ENCODE measurements around the gene ZNF689.

Gene ZNF689

DNA sequence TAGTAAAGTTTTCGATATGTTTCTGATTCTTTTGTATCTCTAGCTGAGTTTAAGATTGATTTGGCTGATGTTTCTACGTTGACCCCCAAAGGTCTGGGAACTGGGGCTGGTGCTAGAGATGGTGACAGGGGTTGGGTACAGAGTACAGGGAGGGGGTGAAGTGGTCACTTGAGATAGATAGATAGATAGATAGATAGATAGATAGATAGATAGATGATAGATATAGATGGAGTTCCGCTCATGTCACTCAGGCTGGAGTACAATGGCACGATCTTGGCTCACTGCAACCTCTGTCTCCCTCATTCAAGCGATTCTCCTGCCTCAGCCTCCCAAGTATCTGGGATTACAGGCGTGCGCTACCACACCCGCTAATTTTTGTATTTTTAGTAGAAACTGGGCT is 46.2 kb upstream of the ZNF689 start:
- no peak for DNase-seq (ENCODE audit: extremely low spot score)
- TF ChIP-seq PKNOX1 (IDR thresholded peaks at IDR 0.05) (no peak), FOXK2 (IDR thresholded peaks at IDR 0.05) (no peak), FOXA1 (IDR thresholded peaks at IDR 0.05) (no peak), SP1 (IDR thresholded peaks at IDR 0.05) (no peak), ZNF384 (IDR thresholded peaks at IDR 0.05) (no peak), CTBP1 (IDR thresholded peaks at IDR 0.05; ENCODE audit: borderline replicate concordance) (no peak), ELF4 (IDR thresholded peaks at IDR 0.05) (no peak), TARDBP (IDR thresholded peaks at IDR 0.05) (no peak), HDGF (IDR thresholded peaks at IDR 0.05; ENCODE audit: borderline replicate concordance) (no peak), FOXM1 (IDR thresholded peaks at IDR 0.05; ENCODE audit: borderline replicate concordance) (no peak)
- ChIA-PET POLR2A (interaction anchor here (0.8 to 2.4 kb wide), 4 partner anchors 19 to 46 kb away, joined by 3 to 10 read pairs (median 5); partner anchors contain the start of gene ZNF689), CTCF (no interaction called here)

GRCh38 chr16:30655815-30656347 is 45.7 kb upstream of the ZNF689 start:
- POLR2A ChIA-PET, result interaction anchor here (0.6 to 2.4 kb wide), 5 partner anchors 22 to 248 kb away, joined by 3 to 10 read pairs (median 3); partner anchors contain the start of genes ZNF689 and ZNF771
- TF ChIP-seq HDGF (IDR thresholded peaks at IDR 0.05; ENCODE audit: borderline replicate concordance) (no peak), LEF1 (IDR thresholded peaks at IDR 0.05; ENCODE audit: borderline replicate concordance) (no peak), TARDBP (IDR thresholded peaks at IDR 0.05) (no peak), NFRKB (IDR thresholded peaks at IDR 0.05) (no peak), BHLHE40 (IDR thresholded peaks at IDR 0.05; ENCODE audit: borderline replicate concordance) (no peak), FOXM1 (IDR thresholded peaks at IDR 0.05; ENCODE audit: borderline replicate concordance) (no peak), CTBP1 (IDR thresholded peaks at IDR 0.05; ENCODE audit: borderline replicate concordance) (no peak), ARNT (IDR thresholded peaks at IDR 0.05) (no peak), FOXA1 (IDR thresholded peaks at IDR 0.05) (no peak), SP1 (IDR thresholded peaks at IDR 0.05) (no peak), L3MBTL2 (conservative IDR thresholded peaks at IDR 0.05) (no peak), PKNOX1 (IDR thresholded peaks at IDR 0.05) (no peak), ZNF384 (IDR thresholded peaks at IDR 0.05) (no peak), ELF4 (IDR thresholded peaks at IDR 0.05) (no peak), FOXK2 (IDR thresholded peaks at IDR 0.05) (no peak), SUZ12 (IDR thresholded peaks at IDR 0.05) (no peak)
- CTCF ChIA-PET, result no interaction called here
- no peak for DNase-seq (ENCODE audit: extremely low spot score)

GRCh38 chr16:30654856-30655255 is 44.7 kb upstream of the ZNF689 start:
- TF ChIP-seq LEF1 (IDR thresholded peaks at IDR 0.05; ENCODE audit: borderline replicate concordance) (no peak), BHLHE40 (IDR thresholded peaks at IDR 0.05; ENCODE audit: borderline replicate concordance) (no peak), SP1 (IDR thresholded peaks at IDR 0.05) (no peak), CTBP1 (IDR thresholded peaks at IDR 0.05; ENCODE audit: borderline replicate concordance) (no peak)
- ChIA-PET CTCF (no interaction called here), POLR2A (interaction anchor here (1.1 kb wide), 1 partner anchor 43 kb away, joined by 3 read pairs; no protein-coding TSS in a partner anchor)
- no peak for DNase-seq (ENCODE audit: extremely low spot score)

- POLR2A ChIA-PET, result interaction anchor here (0.7 to 1.3 kb wide), 3 partner anchors 42 to 118 kb away, joined by 3 to 4 read pairs (median 3); partner anchors contain the start of genes SRCAP and ZNF747
- TF ChIP-seq ELF4 (IDR thresholded peaks at IDR 0.05), result no peak
- TF ChIP-seq SP1 (IDR thresholded peaks at IDR 0.05), result no peak
- no peak for TF ChIP-seq SUZ12 (IDR thresholded peaks at IDR 0.05)
- no peak for TF ChIP-seq LEF1 (IDR thresholded peaks at IDR 0.05; ENCODE audit: borderline replicate concordance)
- no peak for TF ChIP-seq L3MBTL2 (conservative IDR thresholded peaks at IDR 0.05)
- no peak for TF ChIP-seq FOXM1 (IDR thresholded peaks at IDR 0.05; ENCODE audit: borderline replicate concordance)
- TF ChIP-seq ZNF384 (IDR thresholded peaks at IDR 0.05), result no peak
- TF ChIP-seq HDGF (IDR thresholded peaks at IDR 0.05; ENCODE audit: borderline replicate concordance), result no peak
- TF ChIP-seq ARNT (IDR thresholded peaks at IDR 0.05), result no peak
- TF ChIP-seq FOXA1 (IDR thresholded peaks at IDR 0.05), result no peak
- no peak for TF ChIP-seq TARDBP (IDR thresholded peaks at IDR 0.05)
- TF ChIP-seq NFRKB (IDR thresholded peaks at IDR 0.05), result no peak
- TF ChIP-seq CTBP1 (IDR thresholded peaks at IDR 0.05; ENCODE audit: borderline replicate concordance), result no peak
- CTCF ChIA-PET, result no interaction called here
- DNase-seq (ENCODE audit: extremely low spot score), result no peak
These were observed 42.5 kb upstream of the ZNF689 start for GRCh38 chr16:30652718-30653117.

DNA sequence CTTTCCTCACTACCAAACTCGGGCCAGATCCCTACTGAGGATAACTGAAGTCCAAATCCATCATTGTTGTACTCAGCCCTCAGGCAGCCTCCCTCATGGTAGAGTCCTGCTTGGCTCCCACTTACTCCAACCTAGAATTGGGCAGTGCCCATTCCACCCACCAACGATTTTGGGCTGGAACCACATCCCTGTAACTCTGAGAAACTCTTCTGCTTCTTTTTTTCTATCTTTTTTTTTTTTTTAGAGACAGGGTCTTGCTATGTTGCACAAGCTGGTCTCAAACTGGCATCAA is 41.8 kb upstream of the ZNF689 start:
- ChIA-PET POLR2A (interaction anchor here (0.7 to 3.1 kb wide), 4 partner anchors 15 to 118 kb away, joined by 3 to 23 read pairs (median 4); partner anchors contain the start of genes SRCAP and ZNF747), CTCF (no interaction called here)
- TF ChIP-seq LEF1 (IDR thresholded peaks at IDR 0.05; ENCODE audit: borderline replicate concordance) (no peak), TARDBP (IDR thresholded peaks at IDR 0.05) (no peak), ZNF384 (IDR thresholded peaks at IDR 0.05) (no peak), ARNT (IDR thresholded peaks at IDR 0.05) (no peak), SP1 (IDR thresholded peaks at IDR 0.05) (no peak), FOXA1 (IDR thresholded peaks at IDR 0.05) (no peak), FOXM1 (IDR thresholded peaks at IDR 0.05; ENCODE audit: borderline replicate concordance) (no peak), FOXK2 (IDR thresholded peaks at IDR 0.05) (no peak), HDGF (IDR thresholded peaks at IDR 0.05; ENCODE audit: borderline replicate concordance) (no peak), BHLHE40 (IDR thresholded peaks at IDR 0.05; ENCODE audit: borderline replicate concordance) (no peak), CTBP1 (IDR thresholded peaks at IDR 0.05; ENCODE audit: borderline replicate concordance) (no peak)
- DNase-seq (ENCODE audit: extremely low spot score), result no peak

DNA sequence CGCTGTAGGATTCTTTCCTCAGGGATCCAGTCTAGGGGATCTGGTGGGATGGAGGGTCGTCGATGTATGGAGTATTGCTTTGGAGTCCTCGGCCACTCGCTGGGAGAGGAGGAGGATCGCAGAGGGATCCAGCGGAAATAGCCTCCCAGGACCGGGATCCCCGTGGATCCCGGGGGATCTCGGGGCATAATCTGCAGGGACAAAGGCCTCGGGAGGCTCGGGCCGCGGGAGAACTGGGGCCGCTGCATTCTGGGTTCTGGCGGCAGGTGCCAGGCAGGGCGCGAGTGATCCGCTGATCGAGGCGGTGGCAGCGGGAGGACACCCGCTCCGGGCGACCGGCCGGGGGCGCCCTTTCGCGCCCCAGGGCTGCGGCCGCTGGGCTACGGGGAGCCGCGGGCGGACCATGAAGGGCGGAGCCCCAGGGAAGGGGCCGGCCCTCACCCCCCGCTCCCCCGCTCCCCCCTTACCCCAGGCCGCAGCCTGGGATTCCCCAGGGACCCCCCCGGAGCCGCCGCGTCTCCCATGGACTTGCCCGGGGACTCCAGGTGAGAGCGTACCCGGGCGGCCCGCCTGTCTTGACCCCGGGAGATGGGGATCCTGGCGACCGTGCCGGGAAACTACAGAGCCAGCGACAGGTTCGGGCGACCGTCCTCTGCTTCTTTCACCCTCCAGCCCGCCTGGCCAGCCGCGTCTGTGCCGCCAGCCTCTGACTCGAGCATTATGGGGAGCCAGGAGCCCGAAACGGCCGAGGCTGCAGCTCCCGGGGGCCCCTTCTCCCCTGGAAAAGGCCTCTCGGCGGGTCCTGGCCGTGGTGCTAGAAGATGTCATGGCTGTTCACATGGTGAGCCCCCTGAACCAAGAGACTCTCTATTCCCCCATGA is 41.2 kb upstream of the ZNF689 start:
- peak; percentile 83 for DNase-seq (ENCODE audit: extremely low spot score)
- ChIA-PET CTCF (interaction anchor here (0.7 to 3.1 kb wide), 5 partner anchors 14 to 116 kb away, joined by 3 to 11 read pairs (median 4); no protein-coding TSS in a partner anchor), POLR2A (interaction anchor here (0.7 to 3.1 kb wide), 19 partner anchors 7 to 280 kb away, joined by 3 to 27 read pairs (median 4); partner anchors contain the start of genes FBRS, SRCAP, ZNF688 and ZNF747)
- no peak for TF ChIP-seq PKNOX1 (IDR thresholded peaks at IDR 0.05)
- no peak for TF ChIP-seq FOXK2 (IDR thresholded peaks at IDR 0.05)
- no peak for TF ChIP-seq L3MBTL2 (conservative IDR thresholded peaks at IDR 0.05)
- TF ChIP-seq FOXM1 (IDR thresholded peaks at IDR 0.05; ENCODE audit: borderline replicate concordance), result no peak

Measured in HEK293T (cell line).